Liver (tissue), 9 donors: ENCODE measurements around the gene SHC3. TPM values are rescaled to one million over a fixed set of nuclear protein-coding genes. Genes with fewer than 3 reads are reported as not detected.

Experiments
- DNase-seq: peaks from one replicate; pipeline ENCODE4 v3.0.0-alpha.2; 2017; ENCODE audit warnings: low spot score
- H3K27ac ChIP-seq, 2 donors: one replicate each; pipeline ENCODE4 v1.7.0; 2013; ENCODE audit warnings: inconsistent platforms in 2 of 2, low read length in 2 of 2, control low read depth in 1 of 2, low read depth in 1 of 2, mild to moderate bottlenecking in 1 of 2
- H3K27me3 ChIP-seq, 4 donors: one replicate each; pipeline versions ENCODE4 v1.6.1 to v1.7.0; 2013; ENCODE audit warnings: low read length in 3 of 4, inconsistent platforms in 1 of 4, mild to moderate bottlenecking in 1 of 4, moderate library complexity in 1 of 4; ENCODE audit not compliant: control insufficient read depth in 4 of 4, insufficient read depth in 4 of 4
- H3K36me3 ChIP-seq, 4 donors: one replicate each; pipeline versions ENCODE4 v1.6.1 to v1.7.0; 2013; ENCODE audit warnings: low read length in 3 of 4, mild to moderate bottlenecking in 3 of 4, low read depth in 1 of 4, moderate library complexity in 1 of 4; ENCODE audit not compliant: control insufficient read depth in 4 of 4, insufficient read depth in 3 of 4
- H3K4me1 ChIP-seq, 4 donors: one replicate each; pipeline versions ENCODE4 v1.6.1 to v1.7.0; 2013; ENCODE audit warnings: low read length in 3 of 4, mild to moderate bottlenecking in 3 of 4, moderate library complexity in 1 of 4; ENCODE audit not compliant: control insufficient read depth in 4 of 4, insufficient read depth in 4 of 4
- H3K4me3 ChIP-seq, 3 donors: one replicate each; pipeline versions ENCODE4 v1.6.1 to v1.7.0; 2013; ENCODE audit warnings: low read length in 3 of 3, control low read depth in 1 of 3, low read depth in 1 of 3, mild to moderate bottlenecking in 1 of 3
- H3K9ac ChIP-seq, 2 donors: one replicate each; pipeline ENCODE4 v1.7.0; 2013; ENCODE audit warnings: low read length in 2 of 2, mild to moderate bottlenecking in 2 of 2, moderate library complexity in 2 of 2, control low read depth in 1 of 2, low read depth in 1 of 2
- H3K9me3 ChIP-seq, 4 donors: one replicate each; pipeline versions ENCODE4 v1.6.1 to v1.7.0; 2013; ENCODE audit warnings: low read length in 3 of 4; ENCODE audit not compliant: control insufficient read depth in 4 of 4
- ATF3 ChIP-seq: IDR thresholded peaks from 2 replicates; pipeline ENCODE4 v1.6.1; 2016; ENCODE audit warnings: antibody characterized with exemption
- CTCF ChIP-seq: fragments of 150-350 bp; IDR thresholded peaks from 2 replicates; pipeline ENCODE4 v1.5.1; 2017; ENCODE audit warnings: improper control_type of control experiment, low read depth, low read length; ENCODE audit not compliant: missing input control
- EGR1 ChIP-seq, 2 donors: IDR thresholded peaks; 2 replicates each; pipeline ENCODE4 v1.6.1; 2016 to 2018; ENCODE audit warnings: antibody characterized with exemption in 2 of 2, low read depth in 2 of 2
- FOXA1 ChIP-seq: IDR thresholded peaks from 2 replicates; pipeline ENCODE4 v1.6.1; 2016; ENCODE audit warnings: antibody characterized with exemption
- FOXA2 ChIP-seq: IDR thresholded peaks from 2 replicates; pipeline ENCODE4 v1.6.1; 2016; ENCODE audit warnings: antibody characterized with exemption
- GABPA ChIP-seq, 2 donors: IDR thresholded peaks in 1 of 2; conservative IDR thresholded peaks in 1 of 2; 2 replicates each; pipeline ENCODE4 v1.6.1; 2016; ENCODE audit warnings: antibody characterized with exemption in 2 of 2, mild to moderate bottlenecking in 1 of 2, moderate library complexity in 1 of 2
- HNF4A ChIP-seq, 2 donors: conservative IDR thresholded peaks; 2 replicates each; pipeline ENCODE4 v1.6.1; 2016; ENCODE audit warnings: antibody characterized with exemption in 2 of 2, mild to moderate bottlenecking in 2 of 2
- HNF4G ChIP-seq: IDR thresholded peaks from 2 replicates; pipeline ENCODE4 v1.6.1; 2016; ENCODE audit warnings: antibody characterized with exemption
- JUND ChIP-seq, 2 donors: IDR thresholded peaks; 2 replicates each; pipeline ENCODE4 v1.6.1; 2016; ENCODE audit warnings: antibody characterized with exemption in 2 of 2
- NR2F2 ChIP-seq: IDR thresholded peaks from 2 replicates; pipeline ENCODE4 v1.6.1; 2016; ENCODE audit warnings: antibody characterized with exemption
- RAD21 ChIP-seq, 2 donors: IDR thresholded peaks; 2 replicates each; pipeline ENCODE4 v1.6.1; 2016; ENCODE audit warnings: antibody characterized with exemption in 2 of 2, mild to moderate bottlenecking in 2 of 2
- RXRA ChIP-seq, 2 donors: IDR thresholded peaks; 2 replicates each; pipeline ENCODE4 v1.6.1; 2017 to 2018; ENCODE audit warnings: antibody characterized with exemption in 2 of 2, mild to moderate bottlenecking in 1 of 2
- SP1 ChIP-seq: IDR thresholded peaks from 2 replicates; pipeline ENCODE4 v1.6.1; 2018; ENCODE audit warnings: antibody characterized with exemption, mild to moderate bottlenecking
- TAF1 ChIP-seq: conservative IDR thresholded peaks from 2 replicates; pipeline ENCODE4 v1.6.1; 2016; ENCODE audit warnings: antibody characterized with exemption, mild to moderate bottlenecking
- YY1 ChIP-seq: IDR thresholded peaks from 2 replicates; pipeline ENCODE4 v1.6.1; 2016; ENCODE audit warnings: antibody characterized with exemption, mild to moderate bottlenecking
- WGBS: extraction: QIAGEN DNeasy Blood & Tissue Kit; methylation state at CpG from one replicate; pipeline ENCODE4 v1.1.7; 2013; 5-methylcytosine and 5-hydroxymethylcytosine counted together
- polyA plus RNA-seq, 2 donors: library from polyadenylated mRNA; stranded (reverse) in 1 of 2; unstranded in 1 of 2; fragments of 200-250 nt in 1 of 2; fragments of >200 nt in 1 of 2; fragmentation: Nextera tagmentation in 1 of 2; extraction: Ambion mirVana in 1 of 2; gene quantifications; one replicate each; pipeline versions ENCODE4 v1.2.1 to v1.2.3, GENCODE V29; 2013 to 2015
- total RNA-seq, 2 donors: library from RNA; depleted of rRNA; stranded (reverse); fragments of >200 nt; gene quantifications; one replicate each; pipeline ENCODE4 v1.2.3, GENCODE V29; 2014
- TF ChIP-seq, protein P1 (sequence below): IDR thresholded peaks from 2 replicates; pipeline ENCODE4 v1.6.1; 2016; ENCODE audit warnings: antibody characterized with exemption
- TF ChIP-seq, protein P2 (sequence below): IDR thresholded peaks from 2 replicates; pipeline ENCODE4 v1.6.1; 2016; ENCODE audit warnings: antibody characterized with exemption, mild to moderate bottlenecking
- donor health status: healthy.
- donor health status: healthy.
- donor health status: healthy.
- donor health status: healthy.
- donor health status: healthy.

The SHC3 gene, protein sequence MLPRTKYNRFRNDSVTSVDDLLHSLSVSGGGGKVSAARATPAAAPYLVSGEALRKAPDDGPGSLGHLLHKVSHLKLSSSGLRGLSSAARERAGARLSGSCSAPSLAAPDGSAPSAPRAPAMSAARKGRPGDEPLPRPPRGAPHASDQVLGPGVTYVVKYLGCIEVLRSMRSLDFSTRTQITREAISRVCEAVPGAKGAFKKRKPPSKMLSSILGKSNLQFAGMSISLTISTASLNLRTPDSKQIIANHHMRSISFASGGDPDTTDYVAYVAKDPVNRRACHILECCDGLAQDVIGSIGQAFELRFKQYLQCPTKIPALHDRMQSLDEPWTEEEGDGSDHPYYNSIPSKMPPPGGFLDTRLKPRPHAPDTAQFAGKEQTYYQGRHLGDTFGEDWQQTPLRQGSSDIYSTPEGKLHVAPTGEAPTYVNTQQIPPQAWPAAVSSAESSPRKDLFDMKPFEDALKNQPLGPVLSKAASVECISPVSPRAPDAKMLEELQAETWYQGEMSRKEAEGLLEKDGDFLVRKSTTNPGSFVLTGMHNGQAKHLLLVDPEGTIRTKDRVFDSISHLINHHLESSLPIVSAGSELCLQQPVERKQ
- total RNA-seq (under 1 TPM; 0.05 to 0.08 TPM), polyA plus RNA-seq (under 1 TPM; 0.03 TPM)

GRCh38 chr9:89177944-89178829 is at the start of gene SHC3:
TSS of gene SHC3 (minus strand) at chr9:89178818. CDS start at chr9:89178460, 358 bp downstream.
- peak within 1 kb of the TSS in 2 of 3 donors; percentile 36 to 52 for H3K4me3 ChIP-seq
- H3K9ac ChIP-seq: peak within 1 kb of the TSS; percentile 28 to 43
- 3% methylated on average over 96 of the region's 96 CpGs for WGBS
- H3K9me3 ChIP-seq: no peaks in the 10 kb centered on the region
- peak within 1 kb of the TSS; percentile 74 to 84 for H3K27ac ChIP-seq
- no peak for DNase-seq
- H3K36me3 ChIP-seq: no peaks in the 10 kb centered on the region
- H3K4me1 ChIP-seq: peaks cover 13 to 35% (median 28%) of the 10 kb centered on the region in 4 donors
- H3K27me3 ChIP-seq: peaks cover 0 to 7% (median 0%) of the 10 kb centered on the region in 4 donors
- TF ChIP-seq SP1 (no peak), ATF3 (no peak), RXRA (IDR thresholded peaks at IDR 0.05) (no peak), EGR1 (IDR thresholded peaks at IDR 0.05; ENCODE audit: low read depth in 2 of 2) (no peak), RAD21 (IDR thresholded peaks at IDR 0.05) (no peak), FOXA1 (no peak), HNF4G (no peak), TAF1 (no peak), FOXA2 (no peak)
- TF ChIP-seq, protein P1, sequence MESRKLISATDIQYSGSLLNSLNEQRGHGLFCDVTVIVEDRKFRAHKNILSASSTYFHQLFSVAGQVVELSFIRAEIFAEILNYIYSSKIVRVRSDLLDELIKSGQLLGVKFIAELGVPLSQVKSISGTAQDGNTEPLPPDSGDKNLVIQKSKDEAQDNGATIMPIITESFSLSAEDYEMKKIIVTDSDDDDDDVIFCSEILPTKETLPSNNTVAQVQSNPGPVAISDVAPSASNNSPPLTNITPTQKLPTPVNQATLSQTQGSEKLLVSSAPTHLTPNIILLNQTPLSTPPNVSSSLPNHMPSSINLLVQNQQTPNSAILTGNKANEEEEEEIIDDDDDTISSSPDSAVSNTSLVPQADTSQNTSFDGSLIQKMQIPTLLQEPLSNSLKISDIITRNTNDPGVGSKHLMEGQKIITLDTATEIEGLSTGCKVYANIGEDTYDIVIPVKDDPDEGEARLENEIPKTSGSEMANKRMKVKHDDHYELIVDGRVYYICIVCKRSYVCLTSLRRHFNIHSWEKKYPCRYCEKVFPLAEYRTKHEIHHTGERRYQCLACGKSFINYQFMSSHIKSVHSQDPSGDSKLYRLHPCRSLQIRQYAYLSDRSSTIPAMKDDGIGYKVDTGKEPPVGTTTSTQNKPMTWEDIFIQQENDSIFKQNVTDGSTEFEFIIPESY: no peak

DNA sequence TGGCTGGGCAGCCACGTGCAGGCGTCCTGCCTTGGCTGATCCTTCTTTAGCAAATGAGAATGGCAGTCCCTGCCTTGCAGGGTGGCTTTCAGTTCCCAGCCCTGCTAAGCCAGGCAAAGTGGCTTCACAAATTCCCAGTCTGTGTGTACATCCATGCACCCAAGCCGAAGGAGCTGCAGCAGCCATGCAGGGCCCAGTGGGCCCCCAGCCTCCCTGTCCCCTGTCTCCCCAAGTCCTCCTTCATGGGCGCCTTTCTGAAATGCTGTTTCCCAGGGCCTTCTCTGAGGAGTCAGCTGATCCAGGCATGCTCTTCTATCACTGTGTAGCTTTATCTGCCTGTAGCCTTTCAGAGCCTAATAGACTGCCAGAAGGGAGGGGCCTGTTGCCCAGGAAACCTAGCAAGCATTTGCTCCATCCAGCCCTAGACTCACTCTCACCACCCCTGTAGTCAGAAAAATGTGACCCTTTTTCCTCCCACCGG is 47.4 kb upstream of the SHC3 start:
- no peaks in the 10 kb centered on the region for H3K36me3 ChIP-seq
- H3K4me3 ChIP-seq: no peak overlapping the region
- DNase-seq: no peak
- H3K9ac ChIP-seq: no peak overlapping the region
- no peaks in the 10 kb centered on the region for H3K27me3 ChIP-seq
- H3K4me1 ChIP-seq: no peaks in the 10 kb centered on the region
- 71% methylated on average over 5 of the region's 5 CpGs for WGBS
- no peaks in the 10 kb centered on the region for H3K9me3 ChIP-seq
- no peak overlapping the region for H3K27ac ChIP-seq
- no peak for TF ChIP-seq FOXA2
- TF ChIP-seq CTCF: no peak
- TF ChIP-seq FOXA1: no peak
- no peak for TF ChIP-seq HNF4A (conservative IDR thresholded peaks at IDR 0.05)
- no peak for TF ChIP-seq HNF4G
- no peak for TF ChIP-seq ATF3
- no peak for TF ChIP-seq TAF1
- TF ChIP-seq RAD21 (IDR thresholded peaks at IDR 0.05): no peak
- no peak for TF ChIP-seq EGR1 (IDR thresholded peaks at IDR 0.05; ENCODE audit: low read depth in 2 of 2)
- TF ChIP-seq NR2F2: no peak
- no peak for TF ChIP-seq YY1
- TF ChIP-seq, protein P2, sequence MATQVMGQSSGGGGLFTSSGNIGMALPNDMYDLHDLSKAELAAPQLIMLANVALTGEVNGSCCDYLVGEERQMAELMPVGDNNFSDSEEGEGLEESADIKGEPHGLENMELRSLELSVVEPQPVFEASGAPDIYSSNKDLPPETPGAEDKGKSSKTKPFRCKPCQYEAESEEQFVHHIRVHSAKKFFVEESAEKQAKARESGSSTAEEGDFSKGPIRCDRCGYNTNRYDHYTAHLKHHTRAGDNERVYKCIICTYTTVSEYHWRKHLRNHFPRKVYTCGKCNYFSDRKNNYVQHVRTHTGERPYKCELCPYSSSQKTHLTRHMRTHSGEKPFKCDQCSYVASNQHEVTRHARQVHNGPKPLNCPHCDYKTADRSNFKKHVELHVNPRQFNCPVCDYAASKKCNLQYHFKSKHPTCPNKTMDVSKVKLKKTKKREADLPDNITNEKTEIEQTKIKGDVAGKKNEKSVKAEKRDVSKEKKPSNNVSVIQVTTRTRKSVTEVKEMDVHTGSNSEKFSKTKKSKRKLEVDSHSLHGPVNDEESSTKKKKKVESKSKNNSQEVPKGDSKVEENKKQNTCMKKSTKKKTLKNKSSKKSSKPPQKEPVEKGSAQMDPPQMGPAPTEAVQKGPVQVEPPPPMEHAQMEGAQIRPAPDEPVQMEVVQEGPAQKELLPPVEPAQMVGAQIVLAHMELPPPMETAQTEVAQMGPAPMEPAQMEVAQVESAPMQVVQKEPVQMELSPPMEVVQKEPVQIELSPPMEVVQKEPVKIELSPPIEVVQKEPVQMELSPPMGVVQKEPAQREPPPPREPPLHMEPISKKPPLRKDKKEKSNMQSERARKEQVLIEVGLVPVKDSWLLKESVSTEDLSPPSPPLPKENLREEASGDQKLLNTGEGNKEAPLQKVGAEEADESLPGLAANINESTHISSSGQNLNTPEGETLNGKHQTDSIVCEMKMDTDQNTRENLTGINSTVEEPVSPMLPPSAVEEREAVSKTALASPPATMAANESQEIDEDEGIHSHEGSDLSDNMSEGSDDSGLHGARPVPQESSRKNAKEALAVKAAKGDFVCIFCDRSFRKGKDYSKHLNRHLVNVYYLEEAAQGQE: no peak
- TF ChIP-seq JUND (IDR thresholded peaks at IDR 0.05): no peak
- TF ChIP-seq GABPA (IDR thresholded peaks at IDR 0.05 in 1 of 2, conservative IDR thresholded peaks at IDR 0.05 in 1 of 2): no peak
- TF ChIP-seq SP1: no peak
- TF ChIP-seq RXRA (IDR thresholded peaks at IDR 0.05): no peak
- TF ChIP-seq, protein P1: no peak
